GM12801 (cell line): ENCODE measurements around the gene PRR5.

Experiments
- TF ChIP-seq, protein P1 (sequence below): IDR thresholded peaks from one replicate; pipeline ENCODE4 v1.5.1; 2011; ENCODE audit warnings: control low read depth; ENCODE audit not compliant: insufficient read length; ENCODE audit errors: extremely low read depth

The PRR5 gene

DNA sequence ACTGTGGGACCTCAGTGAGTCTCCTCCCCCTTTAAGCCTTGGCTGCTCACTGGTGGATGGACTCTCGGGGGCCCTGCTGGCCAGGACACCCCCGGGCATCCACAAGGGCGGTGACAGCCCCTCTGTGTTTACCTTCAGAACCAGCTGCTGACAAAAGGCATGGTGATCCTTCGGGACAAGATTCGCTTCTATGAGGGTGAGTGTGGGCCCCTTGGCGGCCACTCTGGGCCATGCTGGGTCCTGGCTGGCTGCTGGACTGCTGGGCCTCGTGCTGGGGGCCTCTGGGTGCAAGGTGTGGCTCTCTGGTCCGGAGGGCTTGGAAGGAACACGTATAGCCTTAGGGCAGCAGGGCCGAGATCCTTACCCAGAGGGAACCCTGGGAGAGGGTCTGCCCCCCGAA, 24.4 kb downstream of the PRR5 start:
- TF ChIP-seq, protein P1, sequence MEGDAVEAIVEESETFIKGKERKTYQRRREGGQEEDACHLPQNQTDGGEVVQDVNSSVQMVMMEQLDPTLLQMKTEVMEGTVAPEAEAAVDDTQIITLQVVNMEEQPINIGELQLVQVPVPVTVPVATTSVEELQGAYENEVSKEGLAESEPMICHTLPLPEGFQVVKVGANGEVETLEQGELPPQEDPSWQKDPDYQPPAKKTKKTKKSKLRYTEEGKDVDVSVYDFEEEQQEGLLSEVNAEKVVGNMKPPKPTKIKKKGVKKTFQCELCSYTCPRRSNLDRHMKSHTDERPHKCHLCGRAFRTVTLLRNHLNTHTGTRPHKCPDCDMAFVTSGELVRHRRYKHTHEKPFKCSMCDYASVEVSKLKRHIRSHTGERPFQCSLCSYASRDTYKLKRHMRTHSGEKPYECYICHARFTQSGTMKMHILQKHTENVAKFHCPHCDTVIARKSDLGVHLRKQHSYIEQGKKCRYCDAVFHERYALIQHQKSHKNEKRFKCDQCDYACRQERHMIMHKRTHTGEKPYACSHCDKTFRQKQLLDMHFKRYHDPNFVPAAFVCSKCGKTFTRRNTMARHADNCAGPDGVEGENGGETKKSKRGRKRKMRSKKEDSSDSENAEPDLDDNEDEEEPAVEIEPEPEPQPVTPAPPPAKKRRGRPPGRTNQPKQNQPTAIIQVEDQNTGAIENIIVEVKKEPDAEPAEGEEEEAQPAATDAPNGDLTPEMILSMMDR, result no peak

DNA sequence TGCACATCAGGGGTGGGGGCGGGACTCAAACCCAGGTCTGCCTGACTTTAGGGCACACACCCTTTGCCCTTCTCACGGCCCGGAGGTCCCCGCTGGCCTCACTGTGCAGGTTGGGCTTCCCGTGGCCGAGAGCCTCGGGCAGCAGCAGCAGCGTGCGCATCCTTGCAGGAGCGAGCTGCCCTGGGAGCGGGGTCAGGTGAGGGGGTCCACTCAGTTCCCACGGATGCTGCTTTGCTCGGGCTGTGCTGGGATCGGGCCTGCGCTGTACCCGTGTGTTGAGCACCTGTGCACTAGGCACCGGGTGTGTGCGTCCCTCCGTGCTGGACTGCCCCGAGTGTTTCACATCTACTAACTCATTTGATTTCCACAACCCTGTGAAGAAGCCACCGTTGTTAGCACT, 25.1 kb downstream of the PRR5 start:
- TF ChIP-seq, protein P1, result no peak

DNA sequence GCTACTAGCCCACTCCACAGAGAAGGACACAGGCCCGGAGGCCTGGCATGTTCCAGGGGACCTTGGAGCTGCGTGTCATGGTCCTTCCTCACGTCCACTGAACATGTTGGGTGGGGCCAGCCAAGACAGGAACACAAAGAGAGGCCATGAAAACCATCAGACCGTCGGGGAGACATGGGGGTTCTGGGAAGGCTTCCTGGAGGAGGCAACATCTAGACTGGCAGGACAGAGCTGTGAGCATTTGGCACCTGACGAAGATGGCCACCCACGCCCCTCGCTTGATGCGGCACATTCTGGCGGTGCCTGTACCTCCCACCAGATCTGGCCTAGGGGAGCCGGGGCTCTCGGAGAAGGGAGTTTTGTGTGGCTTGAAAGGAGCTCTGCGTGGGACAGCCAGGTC, 25.7 kb downstream of the PRR5 start:
- TF ChIP-seq, protein P1, result no peak

DNA sequence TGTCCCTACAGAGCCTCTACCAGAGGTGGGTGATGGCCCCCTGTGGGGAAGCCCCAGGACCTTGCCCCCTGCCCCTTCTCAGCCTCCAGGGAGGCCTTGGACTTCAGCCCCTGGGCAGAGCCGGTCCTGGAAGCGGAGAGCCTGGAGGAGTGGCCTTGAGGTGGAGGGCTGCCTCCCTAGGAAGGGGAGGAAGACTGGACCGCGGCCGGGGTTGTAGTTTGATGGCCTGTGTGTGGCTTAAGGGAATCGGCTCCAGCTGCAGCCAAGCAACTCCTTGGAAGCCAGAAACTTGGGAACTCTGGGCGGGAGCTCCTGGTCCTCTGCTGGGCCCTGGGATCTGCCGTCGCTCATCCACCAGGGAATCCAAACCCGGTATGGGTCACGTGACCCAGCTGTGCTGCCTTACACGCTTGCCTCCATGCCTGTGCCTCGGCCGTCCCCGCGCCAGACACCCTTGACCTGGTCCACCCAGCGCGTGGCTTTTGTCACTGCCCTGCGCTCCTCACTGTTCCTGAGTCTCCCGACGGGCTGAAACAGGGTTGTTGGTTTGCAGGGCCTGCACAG, 26.8 kb downstream of the PRR5 start:
- TF ChIP-seq, protein P1, result no peak

DNA sequence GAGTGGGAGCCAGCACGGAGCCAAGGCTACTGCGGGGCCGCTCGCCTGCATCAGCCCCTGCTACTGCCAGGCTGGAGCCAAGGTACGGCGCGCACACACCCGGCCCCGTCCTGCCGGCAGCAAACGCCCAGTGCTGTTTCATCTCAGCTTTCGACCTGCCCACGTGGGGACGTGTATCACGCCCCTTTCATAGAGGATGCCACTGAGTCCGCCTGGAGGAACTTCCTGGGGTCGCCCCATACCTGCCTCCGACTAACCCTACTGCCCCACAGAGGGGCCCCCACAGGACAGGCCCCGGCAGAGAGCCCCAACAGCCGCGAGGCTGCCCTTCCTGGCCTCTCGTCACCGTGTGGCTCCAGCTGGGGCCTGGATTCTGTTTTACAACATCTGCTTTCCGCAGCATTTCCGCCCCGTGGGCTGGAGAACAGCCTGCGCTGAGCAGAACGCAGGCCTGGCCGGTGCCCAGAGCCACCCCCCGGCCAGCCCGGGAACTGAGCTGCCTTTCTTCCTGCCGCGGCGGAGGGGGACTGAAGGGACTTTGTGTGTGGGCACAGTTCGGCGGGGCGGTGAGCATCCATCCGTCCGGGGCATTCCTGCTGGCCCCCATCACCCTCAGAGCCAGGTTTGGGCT, 27.5 kb downstream of the PRR5 start:
- TF ChIP-seq, protein P1, result no peak

DNA sequence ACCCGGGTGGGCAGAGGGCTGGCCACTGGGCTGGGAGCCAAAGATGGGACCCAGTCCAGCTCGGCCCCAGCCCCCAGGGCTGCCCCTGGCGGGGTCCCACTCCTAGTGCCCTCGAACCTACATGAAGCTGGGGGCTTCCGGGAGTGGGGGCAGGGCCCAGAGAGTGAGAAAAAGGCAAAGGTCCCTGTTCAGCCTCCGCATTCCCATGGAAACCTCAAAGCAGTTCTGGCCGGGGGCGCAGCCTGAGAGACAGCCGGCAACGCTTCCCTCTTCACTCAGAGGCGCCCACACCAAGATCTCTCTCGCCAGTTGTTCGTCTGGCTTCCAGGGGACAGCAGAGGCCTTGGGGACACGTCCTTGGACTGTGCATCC, 28.0 kb downstream of the PRR5 start:
- TF ChIP-seq, protein P1, result no peak

DNA sequence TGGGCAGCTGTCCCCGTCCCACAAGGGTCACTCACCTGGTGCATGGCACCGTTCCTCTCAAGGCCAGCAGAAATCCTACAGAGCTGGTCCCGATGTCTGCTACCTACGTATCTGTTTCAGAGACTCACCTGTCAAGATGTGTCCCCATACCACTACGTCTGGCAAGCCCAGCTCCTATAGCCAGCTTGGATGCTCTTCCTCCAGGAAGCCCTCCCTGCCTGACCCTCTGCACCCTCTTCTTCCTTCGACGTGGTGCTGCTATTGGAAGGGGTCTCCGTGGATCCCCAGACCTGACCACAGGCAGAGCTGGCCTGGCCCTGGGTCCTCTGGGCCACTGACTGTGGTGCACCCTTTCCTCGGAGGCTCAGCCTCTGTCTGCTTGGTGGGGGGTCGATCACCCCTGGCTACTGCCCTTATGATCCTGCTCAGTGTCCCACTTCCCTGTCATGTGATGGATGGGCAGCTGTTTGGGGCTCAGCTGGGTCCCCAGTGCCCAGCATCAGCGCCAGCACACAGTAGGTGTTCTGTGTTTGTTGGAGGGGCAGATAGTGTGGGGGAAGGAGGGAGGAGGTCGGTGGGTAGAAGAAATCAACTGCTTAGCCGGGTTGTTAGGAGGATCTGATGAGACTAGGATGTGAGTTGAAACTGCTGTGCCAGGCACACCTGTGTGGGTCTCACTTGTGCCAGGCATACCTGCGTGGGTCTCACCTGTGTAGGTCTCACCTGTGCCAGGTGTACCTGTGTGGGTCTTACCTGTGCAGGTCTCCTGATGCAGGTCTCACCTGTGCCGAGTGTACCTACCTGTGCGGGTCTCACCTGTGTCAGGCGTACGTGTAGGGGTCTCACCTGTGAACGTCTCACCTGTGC, 28.7 kb downstream of the PRR5 start:
- TF ChIP-seq, protein P1, result no peak
